Astrocyte (in vitro differentiated cells and primary cell): ENCODE data around the gene LRMDA. TPM values are rescaled to one million over a fixed set of nuclear protein-coding genes. Genes with fewer than 3 reads are reported as not detected.

Experiments
- DNase-seq: peaks from one replicate; pipeline ENCODE4 v3.0.0-alpha.2; 2010; ENCODE audit warnings: low read depth
- FAIRE-seq: peaks from 2 replicates; lab custom pipeline; 2011; peaks lifted over from hg19 to GRCh38; lab: Jason Lieb, UNC
- H2AFZ ChIP-seq: 2 replicates; pipeline ENCODE4 v1.6.0; 2012; ENCODE audit warnings: low read depth, low read length, inconsistent platforms
- H3K27ac ChIP-seq: 2 replicates; pipeline ENCODE4 v1.5.1; 2011; ENCODE audit warnings: low read depth, low read length, inconsistent platforms
- H3K27me3 ChIP-seq: 2 replicates; pipeline ENCODE4 v1.6.0; 2011; ENCODE audit warnings: low read length, inconsistent platforms; ENCODE audit not compliant: insufficient read depth
- H3K36me3 ChIP-seq: 2 replicates; pipeline ENCODE4 v1.5.1; 2011; ENCODE audit warnings: low read length, inconsistent platforms; ENCODE audit not compliant: insufficient read depth
- H3K4me1 ChIP-seq: 2 replicates; pipeline ENCODE4 v1.5.1; 2011; ENCODE audit warnings: low read length, inconsistent platforms; ENCODE audit not compliant: insufficient read depth
- H3K4me2 ChIP-seq: 2 replicates; pipeline ENCODE4 v1.6.0; 2012; ENCODE audit warnings: low read length, inconsistent platforms
- H3K4me3 ChIP-seq: 2 replicates; pipeline ENCODE4 v1.5.1; 2011; ENCODE audit warnings: low read depth, mild to moderate bottlenecking, low read length, inconsistent platforms; ENCODE audit not compliant: insufficient read depth
- H3K79me2 ChIP-seq: 2 replicates; pipeline ENCODE4 v1.6.0; 2012; ENCODE audit warnings: mild to moderate bottlenecking, low read length, inconsistent platforms; ENCODE audit not compliant: insufficient read depth
- H3K9ac ChIP-seq: 2 replicates; pipeline ENCODE4 v1.6.0; 2012; ENCODE audit warnings: mild to moderate bottlenecking, low read length, inconsistent platforms
- H3K9me3 ChIP-seq: 2 replicates; pipeline ENCODE4 v1.5.1; 2012; ENCODE audit warnings: low read depth, mild to moderate bottlenecking, low read length, inconsistent platforms; ENCODE audit not compliant: insufficient read depth
- H4K20me1 ChIP-seq: 2 replicates; pipeline ENCODE4 v1.6.0; 2012; ENCODE audit warnings: low read length, inconsistent platforms; ENCODE audit not compliant: insufficient read depth
- H3K27ac Mint-ChIP-seq: one replicate; pipeline ENCODE4 v1.8.0; 2021; ENCODE audit warnings: mild to moderate bottlenecking, mixed read lengths; ENCODE audit not compliant: unreplicated experiment
- H3K27me3 Mint-ChIP-seq: one replicate; pipeline ENCODE4 v1.8.0; 2021; ENCODE audit warnings: low read depth, mixed read lengths; ENCODE audit not compliant: unreplicated experiment
- H3K36me3 Mint-ChIP-seq: one replicate; pipeline ENCODE4 v1.8.0; 2021; ENCODE audit warnings: low read depth, mixed read lengths; ENCODE audit not compliant: unreplicated experiment
- H3K4me1 Mint-ChIP-seq: one replicate; pipeline ENCODE4 v1.8.0; 2021; ENCODE audit warnings: low read depth, mixed read lengths; ENCODE audit not compliant: unreplicated experiment
- H3K4me3 Mint-ChIP-seq: one replicate; pipeline ENCODE4 v1.8.0; 2021; ENCODE audit warnings: mild to moderate bottlenecking, moderate library complexity, mixed read lengths; ENCODE audit not compliant: unreplicated experiment
- H3K9me3 Mint-ChIP-seq: one replicate; pipeline ENCODE4 v1.8.0; 2021; ENCODE audit warnings: mild to moderate bottlenecking, mixed read lengths; ENCODE audit not compliant: unreplicated experiment
- CTCF ChIP-seq: IDR thresholded peaks from 2 replicates; pipeline ENCODE4 v1.5.1; 2011; ENCODE audit warnings: low read depth, mild to moderate bottlenecking, inconsistent platforms, low read length, moderate library complexity; ENCODE audit not compliant: insufficient read depth
- EZH2 ChIP-seq: IDR thresholded peaks from 2 replicates; pipeline ENCODE4 v1.6.1; 2012; ENCODE audit warnings: mild to moderate bottlenecking, low read length, inconsistent platforms; ENCODE audit not compliant: insufficient read depth
- total RNA-seq: library from RNA; stranded (reverse); gene quantifications from 2 replicates; pipeline ENCODE4 v1.2.1, GENCODE V29; 2021

The LRMDA gene
- total RNA-seq, 1 donor from 2014 or later, result 2.7 TPM

- H3K27me3 ChIP-seq, result no peaks in the 10 kb centered on the region
- H3K4me2 ChIP-seq, result no peak overlapping the region
- Mint-ChIP-seq H3K9me3 (no peaks in the 10 kb centered on the region), H3K4me3 (no peak overlapping the region), H3K27me3 (peaks cover 6% of the 10 kb centered on the region), H3K36me3 (peaks cover 2% of the 10 kb centered on the region), H3K27ac (no peak overlapping the region), H3K4me1 (peaks cover 26% of the 10 kb centered on the region)
- no peak for FAIRE-seq
- H3K9ac ChIP-seq, result no peak overlapping the region
- no peak overlapping the region for H3K4me3 ChIP-seq
- no peak overlapping the region for H3K27ac ChIP-seq
- H2AFZ ChIP-seq, result no peak overlapping the region
- TF ChIP-seq CTCF (no peak), EZH2 (no peak)
- H3K79me2 ChIP-seq, result no peaks in the 10 kb centered on the region
- H3K9me3 ChIP-seq, result no peaks in the 10 kb centered on the region
- no peaks in the 10 kb centered on the region for H4K20me1 ChIP-seq
- H3K4me1 ChIP-seq, result no peaks in the 10 kb centered on the region
- no peak for DNase-seq
- H3K36me3 ChIP-seq, result no peaks in the 10 kb centered on the region
Observed at GRCh38 chr10:76130892-76131291, 699.5 kb downstream of the LRMDA start.

GRCh38 chr10:76133597-76134255 lies 702.3 kb downstream of the LRMDA start:
- Histone ChIP-seq H3K36me3 (no peaks in the 10 kb centered on the region), H2AFZ (no peak overlapping the region), H3K4me3 (no peak overlapping the region), H3K27me3 (no peaks in the 10 kb centered on the region), H3K4me2 (no peak overlapping the region), H3K27ac (no peak overlapping the region), H3K4me1 (no peaks in the 10 kb centered on the region), H4K20me1 (no peaks in the 10 kb centered on the region), H3K9ac (no peak overlapping the region), H3K9me3 (no peaks in the 10 kb centered on the region), H3K79me2 (no peaks in the 10 kb centered on the region)
- DNase-seq (no peak), FAIRE-seq (no peak)
- H3K9me3 Mint-ChIP-seq, result no peaks in the 10 kb centered on the region
- H3K27ac Mint-ChIP-seq, result no peak overlapping the region
- TF ChIP-seq EZH2, result no peak
- TF ChIP-seq CTCF, result no peak
- H3K4me3 Mint-ChIP-seq, result no peak overlapping the region
- no peaks in the 10 kb centered on the region for H3K4me1 Mint-ChIP-seq
- H3K27me3 Mint-ChIP-seq, result peaks cover 5% of the 10 kb centered on the region
- peaks cover 2% of the 10 kb centered on the region for H3K36me3 Mint-ChIP-seq

GRCh38 chr10:76136961-76137360 lies 705.5 kb downstream of the LRMDA start:
- Mint-ChIP-seq H3K27ac (no peak overlapping the region), H3K27me3 (peaks cover 9% of the 10 kb centered on the region), H3K9me3 (no peaks in the 10 kb centered on the region), H3K36me3 (peaks cover 2% of the 10 kb centered on the region), H3K4me3 (no peak overlapping the region), H3K4me1 (no peaks in the 10 kb centered on the region)
- FAIRE-seq, result no peak
- H3K9ac ChIP-seq, result no peak overlapping the region
- H3K36me3 ChIP-seq, result no peaks in the 10 kb centered on the region
- TF ChIP-seq EZH2 (no peak), CTCF (no peak)
- no peaks in the 10 kb centered on the region for H3K9me3 ChIP-seq
- no peaks in the 10 kb centered on the region for H3K79me2 ChIP-seq
- no peak for DNase-seq
- no peak overlapping the region for H3K27ac ChIP-seq
- H3K4me3 ChIP-seq, result no peak overlapping the region
- H3K4me2 ChIP-seq, result no peak overlapping the region
- no peak overlapping the region for H2AFZ ChIP-seq
- H4K20me1 ChIP-seq, result no peaks in the 10 kb centered on the region
- no peaks in the 10 kb centered on the region for H3K4me1 ChIP-seq
- peaks cover 7% of the 10 kb centered on the region for H3K27me3 ChIP-seq
